H1 (cell line): Measurements from ENCODE around the gene HOXD11. TPM values are rescaled to one million over a fixed set of nuclear protein-coding genes. Genes with fewer than 3 reads are reported as not detected.

Experiments used
- CBX5 ChIP-seq: fragments of 300-800, 300-1000 bp; sonication (generic); IDR thresholded peaks from 2 replicates; pipeline ENCODE4 v1.7.1; 2016; ENCODE audit warnings: antibody characterized with exemption, low read length, low read depth
- CBX8 ChIP-seq: fragments of 300-800, 300-1000 bp; sonication (generic); IDR thresholded peaks from 2 replicates; pipeline ENCODE4 v1.7.1; 2016; ENCODE audit warnings: low read depth, low read length, borderline replicate concordance
- CHD2 ChIP-seq: IDR thresholded peaks from 2 replicates; pipeline ENCODE4 v1.6.1; 2012; ENCODE audit warnings: low read length, improper control_type of control experiment
- EGR1 ChIP-seq: IDR thresholded peaks from 2 replicates; pipeline ENCODE4 v1.6.1; 2011; ENCODE audit warnings: low read depth, low read length, borderline replicate concordance
- HDAC2 ChIP-seq, 2 experiments: fragments of 300-600 bp in 1 of 2; sonication (generic) in 1 of 2; IDR thresholded peaks; 2 replicates each; pipeline ENCODE4 v1.6.1; 2011 to 2012; ENCODE audit warnings: low read depth in 2 of 2, low read length in 2 of 2, mild to moderate bottlenecking in 2 of 2, moderate library complexity in 2 of 2, borderline replicate concordance in 1 of 2, inconsistent platforms in 1 of 2
- JUND ChIP-seq: IDR thresholded peaks from 2 replicates; pipeline ENCODE4 v1.6.1; 2011; ENCODE audit warnings: mild to moderate bottlenecking, improper control_type of control experiment, low read length
- KDM1A ChIP-seq: fragments of 200-600, 300-600 bp; sonication (generic); IDR thresholded peaks from 2 replicates; pipeline ENCODE4 v1.7.1; 2016; ENCODE audit warnings: mild to moderate bottlenecking, low read length, borderline replicate concordance
- NANOG ChIP-seq: IDR thresholded peaks from 2 replicates; pipeline ENCODE4 v1.6.1; 2011; ENCODE audit warnings: low read length, low read depth, mild to moderate bottlenecking, inconsistent platforms; ENCODE audit not compliant: insufficient read depth, poor library complexity, severe bottlenecking
- POLR2A ChIP-seq, 2 experiments: IDR thresholded peaks; 1 replicate in 1 of 2; 2 replicates in 1 of 2; pipeline ENCODE4 v1.6.1; 2011; ENCODE audit warnings: low read depth in 2 of 2, low read length in 2 of 2, mild to moderate bottlenecking in 2 of 2; ENCODE audit errors: control extremely low read depth in 1 of 2
- POLR2AphosphoS5 ChIP-seq: IDR thresholded peaks from 2 replicates; pipeline ENCODE4 v1.6.1; 2011; ENCODE audit warnings: low read depth, low read length
- POU5F1 ChIP-seq: IDR thresholded peaks from 2 replicates; pipeline ENCODE4 v1.6.1; 2011; ENCODE audit warnings: low read depth, mild to moderate bottlenecking, low read length, moderate library complexity
- RAD21 ChIP-seq, 2 experiments: IDR thresholded peaks in 1 of 2; conservative IDR thresholded peaks in 1 of 2; 2 replicates each; pipeline ENCODE4 v1.6.1; 2011; ENCODE audit warnings: low read depth in 2 of 2, low read length in 2 of 2, improper control_type of control experiment in 1 of 2, inconsistent platforms in 1 of 2, mild to moderate bottlenecking in 1 of 2, moderate library complexity in 1 of 2
- SIRT6 ChIP-seq: IDR thresholded peaks from one replicate; pipeline ENCODE4 v1.7.1; 2012; ENCODE audit warnings: low read length, inconsistent platforms
- SP1 ChIP-seq: IDR thresholded peaks from 2 replicates; pipeline ENCODE4 v1.6.1; 2011; ENCODE audit warnings: low read depth, low read length
- SUZ12 ChIP-seq: fragments of 200-600 bp; sonication (generic); IDR thresholded peaks from 2 replicates; pipeline ENCODE4 v1.6.1; 2012; ENCODE audit warnings: mild to moderate bottlenecking, inconsistent platforms, low read length, moderate library complexity, mixed read lengths
- TAF7 ChIP-seq: optimal IDR thresholded peaks from 2 replicates; pipeline ENCODE3; 2011; ENCODE audit warnings: low read depth, mild to moderate bottlenecking, inconsistent platforms, low read length, moderate library complexity, borderline replicate concordance
- TBP ChIP-seq: IDR thresholded peaks from 2 replicates; pipeline ENCODE4 v1.6.1; 2011; ENCODE audit warnings: low read depth, low read length, improper control_type of control experiment
- TCF12 ChIP-seq: IDR thresholded peaks from 2 replicates; pipeline ENCODE4 v1.6.1; 2011; ENCODE audit warnings: low read depth, mild to moderate bottlenecking, low read length
- YY1 ChIP-seq: IDR thresholded peaks from 2 replicates; pipeline ENCODE4 v1.6.1; 2011; ENCODE audit warnings: low read depth, mild to moderate bottlenecking, low read length
- ZNF274 ChIP-seq: IDR thresholded peaks from 2 replicates; pipeline ENCODE4 v1.7.0; 2012; ENCODE audit warnings: low read length, borderline replicate concordance; ENCODE audit errors: extremely low read depth
- polyA plus RNA-seq, 7 experiments: library from polyadenylated mRNA; depleted of rRNA in 3 of 7; stranded (reverse) in 5 of 7; unstranded in 2 of 7; fragments of >200 nt in 5 of 7; fragments of 200-250 nt in 2 of 7; gene quantifications; 1 replicate in 5 of 7; 2 replicates in 1 of 7; 4 replicates in 1 of 7; pipeline versions ENCODE4 v1.2.1 to v1.2.3, GENCODE V29; 2011 to 2013; ENCODE audit warnings: missing spikeins in 2 of 7, mixed read lengths in 2 of 7
- total RNA-seq: library from RNA; stranded (reverse); fragmentation: NEBNext Ultra II Directional; extraction: Animal tissue kit (Norgen Biotek cat#: 25700); gene quantifications from 2 replicates; pipeline ENCODE4 v1.2.1, GENCODE V29; 2021
- TF ChIP-seq, protein P1 (sequence below): IDR thresholded peaks from 2 replicates; pipeline ENCODE4 v1.6.1; 2012; ENCODE audit warnings: inconsistent platforms
- TF ChIP-seq, protein P2 (sequence below): IDR thresholded peaks from 2 replicates; pipeline ENCODE4 v1.6.1; 2011; ENCODE audit warnings: low read depth, mild to moderate bottlenecking, low read length; ENCODE audit not compliant: insufficient read depth

The HOXD11 gene
- total and polyA plus RNA-seq, 2 of the 8 experiments (the other 6 are each of a cell fraction or from before 2014, with no cell fraction given), result not detected

DNA sequence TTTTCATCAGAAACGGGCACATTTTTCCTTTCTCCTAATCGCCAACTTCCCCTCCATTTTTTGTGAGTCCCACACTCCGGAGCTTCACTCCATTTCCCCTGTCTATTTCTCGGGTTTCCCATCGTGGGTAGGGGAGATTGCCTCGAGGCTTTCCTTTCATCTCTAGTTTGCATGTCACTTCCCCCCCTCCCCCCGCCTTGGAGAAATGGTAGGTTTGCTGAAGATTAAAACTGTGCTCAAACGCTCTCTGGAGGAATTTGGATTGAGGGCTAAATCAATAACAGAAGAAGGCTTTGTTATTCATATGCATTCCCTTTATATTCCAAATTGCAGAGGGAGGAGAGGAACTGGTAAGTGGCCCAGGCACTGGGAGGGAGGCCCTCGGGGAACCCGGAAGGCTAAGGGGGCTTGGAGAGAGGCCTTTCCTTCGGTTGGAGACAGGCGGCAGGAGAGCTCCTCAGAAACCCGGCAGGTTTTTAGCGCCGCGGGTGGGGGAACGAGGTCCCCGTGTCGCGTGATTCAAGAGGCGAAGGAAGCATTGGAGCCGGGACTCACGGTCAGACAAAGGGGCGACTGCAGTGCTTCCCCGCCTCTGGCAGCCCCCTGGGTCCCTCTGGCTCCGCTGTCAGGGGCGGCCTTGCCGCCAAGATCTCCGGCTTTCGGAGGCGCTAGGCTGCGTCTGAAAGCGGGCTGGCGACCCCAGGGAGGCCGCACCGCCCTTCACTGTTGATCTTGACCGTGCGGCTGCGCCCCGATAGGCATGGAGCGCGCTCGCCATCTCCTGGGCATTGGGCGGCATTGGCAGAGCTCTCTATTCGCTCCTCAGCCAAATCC lies 9.9 kb upstream of the HOXD11 start (continued):
- peak; percentile 93 to 95 for TF ChIP-seq RAD21 (IDR thresholded peaks at IDR 0.05 in 1 of 2, conservative IDR thresholded peaks at IDR 0.05 in 1 of 2; ENCODE audit: low read depth in 2 of 2, low read length in 2 of 2)
- TF ChIP-seq YY1, result peak; percentile 10; the same call in 1 of the 2 replicates
- TF ChIP-seq, protein P1, sequence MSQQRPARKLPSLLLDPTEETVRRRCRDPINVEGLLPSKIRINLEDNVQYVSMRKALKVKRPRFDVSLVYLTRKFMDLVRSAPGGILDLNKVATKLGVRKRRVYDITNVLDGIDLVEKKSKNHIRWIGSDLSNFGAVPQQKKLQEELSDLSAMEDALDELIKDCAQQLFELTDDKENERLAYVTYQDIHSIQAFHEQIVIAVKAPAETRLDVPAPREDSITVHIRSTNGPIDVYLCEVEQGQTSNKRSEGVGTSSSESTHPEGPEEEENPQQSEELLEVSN, result no peak
- 0 out of 2 replicates have a peak, but pooled peaks have one; percentile 22 for TF ChIP-seq EGR1
- TF ChIP-seq, protein P2, sequence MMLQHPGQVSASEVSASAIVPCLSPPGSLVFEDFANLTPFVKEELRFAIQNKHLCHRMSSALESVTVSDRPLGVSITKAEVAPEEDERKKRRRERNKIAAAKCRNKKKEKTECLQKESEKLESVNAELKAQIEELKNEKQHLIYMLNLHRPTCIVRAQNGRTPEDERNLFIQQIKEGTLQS, result no peak
- TF ChIP-seq SIRT6, result no peak
- TF ChIP-seq ZNF274, result no peak
- TF ChIP-seq JUND, result 0 out of 2 replicates have a peak, but pooled peaks have one; percentile 5
- TF ChIP-seq CHD2, result no peak
- TF ChIP-seq POLR2A (IDR thresholded peaks at IDR 0.05; ENCODE audit: control extremely low read depth in 1 of 2, low read depth in 2 of 2, low read length in 2 of 2), result no peak
- no peak for TF ChIP-seq TAF7
- peak; percentile 26; the same call in 1 of the 2 replicates for TF ChIP-seq TBP
- no peak; the same call in none of the 2 replicates for TF ChIP-seq SUZ12
- no peak for TF ChIP-seq CBX5
- peak; percentile 27 for TF ChIP-seq NANOG
- TF ChIP-seq TCF12, result no peak
- no peak for TF ChIP-seq KDM1A
- TF ChIP-seq SP1, result peak; percentile 75
- TF ChIP-seq POLR2AphosphoS5, result no peak
- TF ChIP-seq CBX8, result no peak
- TF ChIP-seq POU5F1, result peak; percentile 83; the same call in 1 of the 2 replicates
- 0 out of 4 replicates have a peak, but pooled peaks of 1 of the 2 experiments have one; percentile 73 for TF ChIP-seq HDAC2 (IDR thresholded peaks at IDR 0.05; ENCODE audit: borderline replicate concordance in 1 of 2, low read depth in 2 of 2, low read length in 2 of 2)
